HepG2 (cell line): ENCODE data around the gene CFAP99.

Experiments used
- ATF1 ChIP-seq: IDR thresholded peaks from 2 replicates; pipeline ENCODE4 v1.6.1; 2016; ENCODE audit warnings: mild to moderate bottlenecking, control low read depth
- BHLHE40 ChIP-seq: IDR thresholded peaks from 2 replicates; pipeline ENCODE4 v1.6.1; 2011; ENCODE audit warnings: low read length, improper control_type of control experiment
- ESRRA ChIP-seq: sonication (generic); formaldehyde crosslinking; IDR thresholded peaks from 2 replicates; pipeline ENCODE4 v1.5.1; 2020; ENCODE audit warnings: mild to moderate bottlenecking, low read depth, missing genetic modification reagents
- JUND ChIP-seq: sonication (generic); formaldehyde crosslinking; IDR thresholded peaks from 2 replicates; pipeline ENCODE4 v1.8.0; 2022; ENCODE audit warnings: mild to moderate bottlenecking, missing genetic modification reagents
- LCORL ChIP-seq, 2 experiments: fragments of 450-650 bp in 1 of 2; sonication (generic) in 1 of 2; formaldehyde crosslinking in 1 of 2; IDR thresholded peaks; 2 replicates each; pipeline versions ENCODE4 v1.5.0 to v1.6.1; 2017 to 2020; ENCODE audit warnings: antibody characterized with exemption in 1 of 2, missing genetic modification reagents in 1 of 2
- NFRKB ChIP-seq: fragments of 450-650 bp; IDR thresholded peaks from 2 replicates; pipeline ENCODE4 v1.6.1; 2017
- ZBTB10 ChIP-seq: sonication (generic); formaldehyde crosslinking; IDR thresholded peaks from 2 replicates; pipeline ENCODE4 v1.4.0; 2020; ENCODE audit warnings: missing genetic modification reagents, borderline replicate concordance
- ZNF318 ChIP-seq: sonication (generic); formaldehyde crosslinking; IDR thresholded peaks from 2 replicates; pipeline ENCODE4 v1.4.0; 2020; ENCODE audit warnings: mild to moderate bottlenecking, missing genetic modification reagents
- ZNF337 ChIP-seq: sonication (generic); formaldehyde crosslinking; IDR thresholded peaks from 2 replicates; pipeline ENCODE4 v1.5.1; 2020; ENCODE audit warnings: missing genetic modification reagents, low read depth, mild to moderate bottlenecking, borderline replicate concordance
- TF ChIP-seq, protein P1 (sequence below): sonication (generic); formaldehyde crosslinking; IDR thresholded peaks from 2 replicates; pipeline ENCODE4 v1.4.0; 2020; ENCODE audit warnings: low read depth, mild to moderate bottlenecking, missing genetic modification reagents

GRCh38 chr4:2465032-2465431, 46.3 kb downstream of the CFAP99 start:
- TF ChIP-seq ZNF318 (CRISPR knock-in tag): no peak
- TF ChIP-seq BHLHE40: no peak
- TF ChIP-seq NFRKB: no peak
- no peak for TF ChIP-seq ZNF337 (CRISPR knock-in tag)
- TF ChIP-seq, protein P1, sequence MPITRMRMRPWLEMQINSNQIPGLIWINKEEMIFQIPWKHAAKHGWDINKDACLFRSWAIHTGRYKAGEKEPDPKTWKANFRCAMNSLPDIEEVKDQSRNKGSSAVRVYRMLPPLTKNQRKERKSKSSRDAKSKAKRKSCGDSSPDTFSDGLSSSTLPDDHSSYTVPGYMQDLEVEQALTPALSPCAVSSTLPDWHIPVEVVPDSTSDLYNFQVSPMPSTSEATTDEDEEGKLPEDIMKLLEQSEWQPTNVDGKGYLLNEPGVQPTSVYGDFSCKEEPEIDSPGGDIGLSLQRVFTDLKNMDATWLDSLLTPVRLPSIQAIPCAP: no peak
- no peak for TF ChIP-seq JUND (CRISPR knock-in tag)
- no peak for TF ChIP-seq ZBTB10 (CRISPR knock-in tag)
- no peak for TF ChIP-seq LCORL (IDR thresholded peaks at IDR 0.05)
- no peak for TF ChIP-seq LCORL (CRISPR knock-in tag; IDR thresholded peaks at IDR 0.05)
- TF ChIP-seq ESRRA (CRISPR knock-in tag): no peak
- no peak for TF ChIP-seq ATF1
